GM19328 (cell line): Measurements from ENCODE around the gene PNMA6E.
"Not testable (repeated sequence)": the region's sequence is repeated elsewhere in the genome, so short reads cannot be mapped to it uniquely, and the experiment has no call there.

Experiments
- ATAC-seq: cut with Tn5 transposase; IDR thresholded peaks from one replicate; pipeline ENCODE4 v1.9.1; 2021; ENCODE audit warnings: mild to moderate bottlenecking, moderate library complexity; ENCODE audit not compliant: unreplicated experiment

PNMA6E gene

GRCh38 chrX:153387987-153388721 is 13.0 kb downstream of the PNMA6E start:
- ATAC-seq: no peak

GRCh38 chrX:153387345-153387744 is 13.8 kb downstream of the PNMA6E start:
- ATAC-seq: no peak

DNA sequence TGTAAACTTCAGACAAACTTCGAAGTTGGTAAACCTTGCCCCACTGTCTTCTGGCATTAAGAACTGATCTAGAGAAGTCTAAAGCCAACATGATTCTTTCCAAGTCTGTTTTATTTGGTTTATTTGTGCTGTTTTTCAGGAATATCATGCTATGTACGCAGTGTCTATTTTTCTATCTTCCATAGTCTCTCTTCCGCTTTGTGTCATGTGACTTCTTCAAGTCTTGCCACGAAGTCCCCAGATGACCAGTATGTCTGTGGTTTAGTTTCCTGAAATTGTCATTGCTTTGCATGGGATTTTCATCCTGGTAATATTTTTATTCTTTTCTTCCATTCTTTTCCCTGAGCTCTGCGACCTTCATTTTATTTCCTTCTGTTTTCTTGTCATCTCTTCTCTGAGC is 15.1 kb downstream of the PNMA6E start:
- no peak for ATAC-seq

DNA sequence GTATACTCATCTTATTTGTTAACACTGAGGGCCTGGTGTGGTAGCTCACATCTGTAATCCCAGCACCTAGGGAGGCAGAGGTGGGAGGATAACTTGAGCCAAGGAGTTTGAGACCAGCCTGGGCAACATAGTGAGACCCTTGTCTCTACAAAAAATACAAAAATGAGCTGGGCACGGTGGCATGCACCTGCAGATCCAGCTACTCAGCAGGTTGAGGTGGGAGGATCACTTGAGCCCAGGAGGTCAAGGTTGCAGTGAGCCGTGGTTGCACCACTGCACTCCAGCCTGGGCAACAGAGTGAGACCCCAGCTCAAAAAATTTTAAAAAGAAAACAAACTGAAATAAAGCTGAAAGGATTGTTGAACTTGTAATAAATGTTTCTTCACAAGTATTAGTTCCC is 16.2 kb downstream of the PNMA6E start:
- not testable (repeated sequence) for ATAC-seq

DNA sequence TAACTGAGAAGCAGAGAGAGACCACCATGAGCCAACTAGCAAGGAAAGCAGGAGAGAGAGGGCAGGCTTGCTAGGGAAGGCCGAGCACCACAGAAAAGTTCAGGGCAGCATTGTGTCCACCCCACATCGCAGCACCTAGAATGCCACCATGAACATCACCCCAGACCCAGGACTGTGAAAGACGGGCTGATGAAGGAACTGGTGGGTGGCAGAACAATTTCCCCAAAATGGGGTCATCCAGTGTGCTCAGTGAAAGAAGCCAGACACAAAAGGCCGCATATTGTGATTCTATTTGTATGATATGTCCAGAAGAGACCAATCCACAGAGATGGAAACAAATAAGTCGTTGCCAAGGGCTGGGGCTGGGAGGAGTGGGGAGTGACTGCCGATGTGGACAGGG is 16.8 kb downstream of the PNMA6E start:
- no peak for ATAC-seq

GRCh38 chrX:153382563-153383482 is 18.3 kb downstream of the PNMA6E start:
- ATAC-seq: no peak

- ATAC-seq: no peak
Observed at GRCh38 chrX:153381684-153382532, 19.2 kb downstream of the PNMA6E start.

GRCh38 chrX:153380691-153381090 is 20.5 kb downstream of the PNMA6E start:
- no peak for ATAC-seq

DNA sequence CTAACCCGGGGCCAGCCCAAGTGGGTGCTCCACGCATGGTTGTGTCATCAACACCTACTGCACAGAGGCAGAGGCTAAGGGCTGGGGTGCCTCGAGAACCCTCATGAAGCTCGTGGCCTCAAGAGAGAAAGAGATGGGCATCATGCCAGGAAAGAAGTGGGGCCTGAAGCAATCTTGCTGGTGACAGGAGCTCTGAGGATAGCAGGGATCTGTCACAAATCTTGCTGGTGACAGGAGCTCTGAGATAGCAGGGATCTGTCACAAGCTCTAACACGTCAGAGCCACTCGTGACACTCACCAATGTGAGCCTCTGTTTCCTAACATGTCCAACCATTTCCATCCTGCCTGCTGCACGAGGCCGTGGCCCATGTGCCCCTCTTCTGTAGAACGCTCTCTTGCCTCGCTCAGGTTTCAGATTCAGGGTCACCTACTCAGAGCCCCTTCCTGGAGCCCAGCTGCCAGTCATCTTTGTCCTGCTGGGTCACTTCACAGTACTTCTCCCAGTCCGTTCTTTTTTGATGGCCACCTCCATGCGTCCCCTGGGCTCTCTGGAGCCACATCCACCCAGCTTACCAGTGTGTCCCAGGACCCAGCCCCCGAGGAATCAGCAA is 21.1 kb downstream of the PNMA6E start:
- no peak for ATAC-seq

DNA sequence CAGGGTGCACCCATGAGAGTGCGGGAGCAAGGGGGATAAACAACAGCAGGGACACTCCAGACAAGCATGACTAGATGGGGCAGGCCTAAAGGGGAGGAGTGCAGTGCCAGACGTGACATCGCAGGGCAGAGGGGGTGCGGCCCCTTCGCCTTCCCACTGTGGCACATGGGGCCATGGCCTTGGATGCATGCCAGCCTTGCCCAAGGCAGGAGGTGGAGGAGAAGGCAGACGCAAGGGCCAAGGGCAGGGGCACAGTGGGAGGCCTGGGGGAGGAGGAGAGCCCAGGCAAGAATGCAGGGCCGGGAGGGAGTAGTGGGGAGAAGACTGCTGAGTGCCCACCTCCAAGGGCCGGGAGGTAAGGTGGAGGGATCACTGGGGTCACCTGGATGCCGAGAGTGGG is 21.6 kb downstream of the PNMA6E start:
- ATAC-seq: no peak

DNA sequence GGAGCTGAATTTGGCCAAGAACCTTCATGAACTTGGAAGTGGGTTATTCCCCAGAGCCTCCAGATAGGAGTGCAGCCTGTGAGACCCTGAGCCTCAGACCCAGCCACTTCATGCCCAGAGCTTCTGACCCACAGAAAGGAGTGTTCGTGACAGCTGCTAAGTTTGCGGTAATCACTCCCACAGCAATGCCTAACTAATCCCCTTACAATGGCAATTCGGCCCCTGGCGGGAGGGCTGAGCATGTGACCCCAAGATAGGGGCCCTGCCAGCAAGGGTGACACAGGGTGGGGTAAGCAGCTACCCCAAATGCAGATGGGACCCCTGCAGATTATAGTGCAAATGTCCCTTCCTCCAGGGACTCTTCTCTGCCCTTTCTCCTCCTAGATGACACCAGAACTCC is 22.5 kb downstream of the PNMA6E start:
- no peak for ATAC-seq

DNA sequence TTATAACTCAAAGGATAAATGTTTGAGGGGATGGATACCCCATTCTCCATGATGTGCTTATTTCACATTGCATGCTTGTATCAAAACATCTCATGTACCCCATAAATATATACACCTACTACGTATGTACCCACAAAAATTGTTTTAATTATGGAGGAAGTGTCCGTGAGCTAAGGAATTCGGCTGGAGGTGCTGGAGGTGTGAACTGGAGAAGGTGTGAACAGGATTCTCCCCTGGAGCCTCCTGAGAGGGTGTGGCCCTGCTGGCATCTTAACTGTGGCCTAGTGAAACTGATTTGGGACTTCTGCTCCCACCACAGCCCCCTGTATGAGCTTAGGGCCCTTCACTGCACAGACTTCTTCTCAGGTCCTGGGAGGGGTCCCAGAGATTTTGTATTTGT is 23.4 kb downstream of the PNMA6E start:
- ATAC-seq: no peak

DNA sequence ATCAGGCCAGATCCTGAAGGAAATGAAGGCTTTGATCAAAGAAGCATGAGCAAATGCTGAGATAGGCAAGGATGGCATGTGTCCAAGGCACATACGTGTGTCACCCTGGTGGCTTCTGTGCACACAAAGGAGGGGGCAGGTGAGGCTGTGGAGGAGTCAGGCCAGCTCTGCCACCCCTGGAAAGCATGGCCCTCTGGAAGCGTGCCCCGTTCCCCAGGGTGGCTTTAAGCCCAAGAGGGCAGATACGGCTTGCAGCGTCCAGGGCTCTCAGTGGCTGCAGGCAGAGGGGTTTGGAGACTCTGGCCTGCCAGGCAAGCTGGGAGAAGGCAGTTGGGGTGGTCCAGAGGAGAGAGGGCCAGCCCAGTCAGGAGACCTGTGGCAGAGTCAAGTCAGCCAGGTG is 25.6 kb downstream of the PNMA6E start:
- no peak for ATAC-seq

- no peak for ATAC-seq
Observed at GRCh38 chrX:153374426-153374825, 26.7 kb downstream of the PNMA6E start.

DNA sequence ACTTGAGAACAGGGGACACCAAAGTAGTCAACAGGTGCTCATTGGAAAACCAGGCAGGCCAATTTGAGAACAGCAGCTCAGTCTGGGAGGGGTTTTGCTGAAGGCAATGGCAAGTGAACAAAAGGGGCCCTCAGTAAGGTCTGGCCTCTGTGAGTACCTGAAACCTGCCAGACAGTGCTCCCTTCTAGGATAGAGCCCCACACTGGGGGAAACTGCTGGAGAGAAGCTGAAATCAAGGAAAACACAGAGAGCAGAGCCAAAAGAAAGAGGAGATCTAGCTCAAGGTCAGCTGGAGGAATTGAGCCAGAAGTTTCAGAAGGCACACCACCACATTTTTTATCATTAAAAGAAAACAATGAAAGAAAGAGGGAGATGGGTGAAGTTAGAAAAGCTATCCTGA is 28.2 kb downstream of the PNMA6E start:
- ATAC-seq: no peak

- no peak for ATAC-seq
Observed at GRCh38 chrX:153371256-153371655, 29.9 kb downstream of the PNMA6E start.

DNA sequence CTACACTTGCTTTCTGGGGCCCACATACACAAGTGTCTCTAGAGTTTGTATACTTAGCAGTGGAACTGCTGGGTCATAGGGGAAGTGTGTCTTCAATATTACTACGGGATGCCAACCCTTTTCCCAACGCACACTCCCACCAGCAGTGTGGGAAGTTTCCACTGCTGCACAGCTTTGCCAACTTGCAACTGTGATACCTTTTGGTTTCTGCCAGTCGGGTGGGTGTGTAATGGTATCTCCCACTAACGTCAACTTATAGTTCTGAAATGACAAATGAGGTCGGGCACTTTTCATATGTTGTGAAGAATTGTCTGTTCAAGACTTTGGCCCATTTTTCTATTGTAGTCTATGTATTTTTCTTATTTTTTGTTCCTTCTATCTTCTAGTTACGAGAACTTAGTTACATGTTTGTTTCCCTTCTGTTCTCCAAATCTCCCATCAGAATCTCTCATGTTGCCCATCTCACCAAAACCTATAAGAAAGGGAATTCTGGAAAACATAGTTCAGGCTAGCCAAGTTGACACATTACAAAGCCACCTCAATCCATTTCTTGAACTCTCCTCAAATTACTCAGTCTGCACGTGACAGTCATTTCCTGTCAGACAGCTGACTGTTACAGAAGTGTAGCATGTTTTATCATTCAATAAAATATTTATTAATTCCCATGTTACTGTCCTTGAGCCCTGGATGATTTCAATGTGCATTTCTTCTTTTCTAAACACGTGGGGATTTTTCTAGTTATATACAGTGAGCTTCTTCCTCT is 30.7 kb downstream of the PNMA6E start:
- no peak for ATAC-seq

DNA sequence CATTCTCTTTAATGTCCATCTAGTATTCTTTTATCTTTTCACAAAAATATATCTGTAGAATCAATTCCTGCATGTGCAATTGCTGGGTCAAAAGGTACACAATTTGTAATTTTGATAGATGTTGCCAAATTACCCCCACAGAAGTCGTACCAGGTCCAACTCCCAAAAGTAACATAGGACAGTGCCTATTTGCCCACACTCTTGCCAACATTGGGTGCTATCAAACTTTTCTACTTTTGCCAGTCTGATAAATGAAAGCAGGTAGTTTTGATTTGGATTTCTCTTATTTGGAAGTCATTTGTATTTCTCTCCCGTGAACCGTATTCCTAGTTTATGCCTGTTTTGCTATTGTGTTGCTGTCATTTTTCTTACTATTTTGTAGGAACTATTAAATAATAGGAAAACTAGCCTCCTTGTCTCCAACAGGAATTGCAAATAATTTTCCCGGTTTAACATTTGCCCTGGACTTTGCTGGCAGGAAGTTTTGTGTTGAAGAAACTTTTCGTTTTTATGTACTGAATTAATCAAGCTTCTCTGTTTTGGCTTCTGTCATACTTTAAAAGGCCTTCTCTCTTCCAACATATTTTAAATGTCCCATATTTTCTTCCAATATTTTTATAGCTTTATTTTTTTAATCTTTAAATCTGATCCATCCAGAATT is 34.1 kb downstream of the PNMA6E start:
- no peak for ATAC-seq

- ATAC-seq: no peak
Observed at GRCh38 chrX:153366119-153366518, 35.0 kb downstream of the PNMA6E start.

DNA sequence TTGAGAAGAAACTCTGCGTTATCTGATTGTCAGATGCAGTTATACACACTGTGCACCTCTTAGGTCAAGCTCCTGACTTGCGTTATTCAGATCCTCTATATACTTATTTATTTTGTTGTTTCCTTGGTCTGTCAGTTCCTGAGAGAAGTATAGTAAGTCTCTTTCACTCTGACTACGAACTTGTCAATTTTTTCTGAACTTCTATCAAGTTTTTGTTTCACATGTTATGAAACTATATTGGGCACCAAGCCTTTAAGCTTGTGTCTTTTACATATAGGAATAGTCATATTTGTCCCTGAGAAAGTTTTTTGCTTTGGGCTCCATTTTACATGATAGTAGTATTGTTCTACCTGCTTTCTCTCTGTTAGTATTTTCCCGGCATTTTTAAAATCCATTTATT is 35.5 kb downstream of the PNMA6E start:
- no peak for ATAC-seq
